ENCODE measurements around the gene E2F6. TPM values are rescaled to one million over a fixed set of nuclear protein-coding genes. Genes with fewer than 3 reads are reported as not detected.
A peak's percentile ranks its signal among the peaks of the same experiment; 100 is the strongest.

The E2F6 gene
- total RNA-seq, 4 donors from 2014 or later, result 6.3 to 10.2 (median 6.8) TPM

GRCh38 chr2:11411244-11411643 is 54.7 kb downstream of the E2F6 start:
- TF ChIP-seq POLR2A (IDR thresholded peaks at IDR 0.05), result no peak
- TF ChIP-seq CTCF (IDR thresholded peaks at IDR 0.05), result no peak
- H3K36me3 ChIP-seq, result no peaks in the 10 kb centered on the region
- H3K4me3 ChIP-seq, result peak overlapping the region in 1 of 4 donors; percentile 40
- H3K9me3 ChIP-seq, result no peaks in the 10 kb centered on the region
- no peaks in the 10 kb centered on the region for H3K27me3 ChIP-seq
- peaks cover 0 to 11% (median 2%) of the 10 kb centered on the region in 4 donors for H3K4me1 ChIP-seq
- no peak overlapping the region for H3K27ac ChIP-seq
- DNase-seq, result no peak

GRCh38 chr2:11410101-11410500 is 55.9 kb downstream of the E2F6 start:
- Histone ChIP-seq H3K27ac (no peak overlapping the region), H3K36me3 (no peaks in the 10 kb centered on the region), H3K9me3 (no peaks in the 10 kb centered on the region), H3K27me3 (no peaks in the 10 kb centered on the region), H3K4me3 (no peak overlapping the region), H3K4me1 (peaks cover 0 to 20% (median 3%) of the 10 kb centered on the region in 4 donors)
- no peak for TF ChIP-seq POLR2A (IDR thresholded peaks at IDR 0.05)
- no peak for TF ChIP-seq CTCF (IDR thresholded peaks at IDR 0.05)
- DNase-seq, result no peak

GRCh38 chr2:11409572-11409959 is 56.4 kb downstream of the E2F6 start:
- Histone ChIP-seq H3K27me3 (no peaks in the 10 kb centered on the region), H3K36me3 (no peaks in the 10 kb centered on the region), H3K4me1 (peaks cover 0 to 26% (median 3%) of the 10 kb centered on the region in 4 donors), H3K9me3 (no peaks in the 10 kb centered on the region), H3K4me3 (no peak overlapping the region), H3K27ac (no peak overlapping the region)
- no peak for DNase-seq
- TF ChIP-seq CTCF (IDR thresholded peaks at IDR 0.05), result no peak
- no peak for TF ChIP-seq POLR2A (IDR thresholded peaks at IDR 0.05)

GRCh38 chr2:11408959-11409571 is 56.9 kb downstream of the E2F6 start:
- Histone ChIP-seq H3K27ac (no peak overlapping the region), H3K27me3 (no peaks in the 10 kb centered on the region), H3K4me3 (no peak overlapping the region), H3K9me3 (no peaks in the 10 kb centered on the region), H3K4me1 (peaks cover 0 to 31% (median 3%) of the 10 kb centered on the region in 4 donors), H3K36me3 (no peaks in the 10 kb centered on the region)
- no peak for TF ChIP-seq CTCF (IDR thresholded peaks at IDR 0.05)
- no peak for TF ChIP-seq POLR2A (IDR thresholded peaks at IDR 0.05)
- DNase-seq, result no peak

- TF ChIP-seq POLR2A (IDR thresholded peaks at IDR 0.05) (no peak), CTCF (IDR thresholded peaks at IDR 0.05) (no peak)
- peak overlapping the region in 2 of 4 donors; percentile 84 to 95 for H3K27ac ChIP-seq
- no peak overlapping the region for H3K4me3 ChIP-seq
- no peak for DNase-seq
- no peaks in the 10 kb centered on the region for H3K36me3 ChIP-seq
- no peaks in the 10 kb centered on the region for H3K27me3 ChIP-seq
- no peaks in the 10 kb centered on the region for H3K9me3 ChIP-seq
- H3K4me1 ChIP-seq, result peaks cover 0 to 33% (median 3%) of the 10 kb centered on the region in 4 donors
Measured at GRCh38 chr2:11407413-11407812, 58.5 kb downstream of the E2F6 start.
